Endothelial cell of umbilical vein (primary cell): ENCODE results near the gene BBS5. TPM values are rescaled to one million over a fixed set of nuclear protein-coding genes. Genes with fewer than 3 reads are reported as not detected.

ENCODE experiments used
- BruUV-seq: library from RNA; stranded (reverse); fragments of 400-500 nt; replicated peaks from 2 replicates; lab custom pipeline; 2021; lab: Mats Ljungman, UMichigan
- CTCF ChIA-PET: fragments of 300-600, 350-600 bp; sonication (Branson Sonifier 250); formaldehyde crosslinking; loops from one replicate; lab custom pipeline; 2021; ENCODE audit warnings: antibody characterized with exemption, inconsistent platforms; lab: Charles Lee
- POLR2A ChIA-PET: fragments of 300-600, 350-600 bp; sonication (Branson Sonifier 250); formaldehyde crosslinking; loops from one replicate; lab custom pipeline; 2021; ENCODE audit warnings: antibody characterized with exemption, inconsistent platforms; lab: Charles Lee
- DNase-seq: peaks from one replicate; pipeline ENCODE4 v3.0.0-alpha.2; 2011; ENCODE audit warnings: low read depth, low spot score
- FAIRE-seq: peaks from 2 replicates; lab custom pipeline; 2011; peaks lifted over from hg19 to GRCh38; lab: Jason Lieb, UNC
- H2AFZ ChIP-seq: 2 replicates; pipeline ENCODE4 v1.6.0; 2012; ENCODE audit warnings: low read depth, low read length, control low read depth, inconsistent platforms
- H3K27ac ChIP-seq: 2 replicates; pipeline ENCODE4 v1.5.1; 2011; ENCODE audit warnings: low read depth, mild to moderate bottlenecking, control low read depth, low read length, moderate library complexity; ENCODE audit not compliant: insufficient read depth
- H3K27me3 ChIP-seq, 2 experiments: 2 replicates each; pipeline versions ENCODE4 v1.6.0 to v1.6.1; 2011; ENCODE audit warnings: low read length in 2 of 2, mixed read lengths in 1 of 2; ENCODE audit not compliant: control insufficient read depth in 2 of 2, insufficient read depth in 2 of 2
- H3K36me3 ChIP-seq, 2 experiments: 2 replicates in 1 of 2; 3 replicates in 1 of 2; pipeline ENCODE4 v1.5.1; 2011; ENCODE audit warnings: low read length in 2 of 2, mild to moderate bottlenecking in 1 of 2, moderate library complexity in 1 of 2; ENCODE audit not compliant: control insufficient read depth in 2 of 2, insufficient read depth in 2 of 2; ENCODE audit errors: extremely low read depth in 1 of 2
- H3K4me1 ChIP-seq: 3 replicates; pipeline ENCODE4 v1.5.1; 2011; ENCODE audit warnings: mild to moderate bottlenecking, low read length; ENCODE audit not compliant: control insufficient read depth, insufficient read depth; ENCODE audit errors: extremely low read depth
- H3K4me2 ChIP-seq: 2 replicates; pipeline ENCODE4 v1.6.1; 2011; ENCODE audit warnings: low read length, control low read depth, mixed read lengths; ENCODE audit not compliant: insufficient read depth
- H3K4me3 ChIP-seq, 3 experiments: fragments of 200-600 bp in 1 of 3; sonication (generic), shearing (Covaris generic) in 1 of 3; replicated peaks in 1 of 3; 2 replicates each; pipeline ENCODE4 v1.5.1; 2011 to 2016; ENCODE audit warnings: control low read depth in 3 of 3, low read length in 3 of 3, mild to moderate bottlenecking in 2 of 3, inconsistent platforms in 1 of 3, low read depth in 1 of 3, moderate library complexity in 1 of 3; ENCODE audit not compliant: insufficient read depth in 1 of 3
- H3K79me2 ChIP-seq: 2 replicates; pipeline ENCODE4 v1.6.0; 2012; ENCODE audit warnings: low read length, inconsistent platforms; ENCODE audit not compliant: control insufficient read depth, insufficient read depth
- H3K9ac ChIP-seq: replicated peaks from 2 replicates; pipeline ENCODE3; 2011; ENCODE audit warnings: low read length, control low read depth; ENCODE audit not compliant: insufficient read depth; ENCODE audit errors: extremely low read depth
- H3K9me1 ChIP-seq: replicated peaks from 3 replicates; pipeline ENCODE4 v1.6.0; 2011; ENCODE audit warnings: mild to moderate bottlenecking, low read length; ENCODE audit not compliant: control insufficient read depth, insufficient read depth; ENCODE audit errors: extremely low read depth
- H3K9me3 ChIP-seq: replicated peaks from 2 replicates; pipeline ENCODE4 v1.5.1; 2012; ENCODE audit warnings: low read length, inconsistent platforms; ENCODE audit not compliant: control insufficient read depth, insufficient read depth
- H4K20me1 ChIP-seq: replicated peaks from 2 replicates; pipeline ENCODE3; 2011; ENCODE audit warnings: mild to moderate bottlenecking, low read length; ENCODE audit not compliant: control insufficient read depth, insufficient read depth; ENCODE audit errors: extremely low read depth
- EZH2 ChIP-seq: IDR thresholded peaks from 2 replicates; pipeline ENCODE4 v1.6.1; 2012; ENCODE audit warnings: borderline replicate concordance, low read depth, mild to moderate bottlenecking, moderate library complexity, low read length, inconsistent platforms; ENCODE audit not compliant: severe bottlenecking
- FOS ChIP-seq: IDR thresholded peaks from 2 replicates; pipeline ENCODE4 v1.6.1; 2011; ENCODE audit warnings: mild to moderate bottlenecking, low read length, moderate library complexity, borderline replicate concordance; ENCODE audit not compliant: insufficient read depth
- GATA2 ChIP-seq: IDR thresholded peaks from 2 replicates; pipeline ENCODE4 v1.7.0; 2011; ENCODE audit warnings: low read depth, mild to moderate bottlenecking, moderate library complexity, mixed read lengths, low read length; ENCODE audit not compliant: insufficient read length, insufficient read depth
- JUN ChIP-seq: IDR thresholded peaks from 2 replicates; pipeline ENCODE4 v1.6.1; 2011; ENCODE audit warnings: borderline replicate concordance, low read depth; ENCODE audit not compliant: insufficient read length, insufficient read depth
- MAX ChIP-seq: IDR thresholded peaks from 2 replicates; pipeline ENCODE4 v1.6.1; 2011; ENCODE audit not compliant: insufficient read depth, insufficient read length
- MYC ChIP-seq: IDR thresholded peaks from one replicate; pipeline ENCODE4 v1.6.1; 2011; ENCODE audit warnings: mild to moderate bottlenecking, low read depth, low read length
- POLR2A ChIP-seq: IDR thresholded peaks from 2 replicates; pipeline ENCODE4 v1.6.1; 2012; ENCODE audit warnings: low read depth, mild to moderate bottlenecking, control low read depth, low read length
- POLR2AphosphoS5 ChIP-seq: IDR thresholded peaks from 2 replicates; pipeline ENCODE4 v1.6.1; 2012; ENCODE audit warnings: low read depth, mild to moderate bottlenecking, control low read depth, low read length, moderate library complexity; ENCODE audit not compliant: insufficient read depth
- dilution Hi-C: fragments of 300-500 bp; cut with MboI; formaldehyde crosslinking; loops from one replicate; pipeline ENCODE4 v1.15.0; 2019; ENCODE audit warnings: low sequenced_read_pairs; ENCODE audit not compliant: extremely low pct_ligation_motif_present
- intact Hi-C: fragments of 100-400 bp; cut with micrococcal nuclease; formaldehyde crosslinking; loops from one replicate; pipeline ENCODE4 v1.10.0; 2022
- polyA plus RNA-seq, 4 experiments: library from polyadenylated mRNA; depleted of rRNA in 3 of 4; stranded (reverse) in 3 of 4; unstranded in 1 of 4; fragments of >200 nt; gene quantifications; 2 replicates each; pipeline versions ENCODE4 v1.2.1 to v1.2.3, GENCODE V29; 2011 to 2012; ENCODE audit warnings: missing spikeins in 1 of 4
- total RNA-seq: library from RNA; stranded (reverse); gene quantifications from 2 replicates; pipeline ENCODE4 v1.2.3, GENCODE V29; 2021
- TF ChIP-seq, protein P1 (sequence below), 2 donors: IDR thresholded peaks; 1 replicate in 1 of 2; 2 replicates in 1 of 2; pipeline ENCODE4 v1.5.1; 2011; ENCODE audit warnings: low read length in 2 of 2, mild to moderate bottlenecking in 2 of 2, moderate library complexity in 2 of 2, control low read depth in 1 of 2, inconsistent platforms in 1 of 2, low read depth in 1 of 2; ENCODE audit not compliant: insufficient read depth in 1 of 2; ENCODE audit errors: extremely low read depth in 1 of 2

BBS5 gene
- total and polyA plus RNA-seq, 2 donors (not counting 3 experiments of a cell fraction or from before 2014, with no cell fraction given), result 2.9 to 5.6 TPM

- Histone ChIP-seq H3K79me2 (no peaks in the 10 kb centered on the region), H3K9me3 (no peaks in the 10 kb centered on the region), H3K9ac (no peak overlapping the region), H3K4me1 (no peaks in the 10 kb centered on the region), H4K20me1 (no peaks in the 10 kb centered on the region), H3K4me3 (no peak overlapping the region), H3K9me1 (no peaks in the 10 kb centered on the region), H2AFZ (no peak overlapping the region), H3K27ac (no peak overlapping the region), H3K27me3 (no peaks in the 10 kb centered on the region), H3K36me3 (no peaks in the 10 kb centered on the region), H3K4me2 (no peak overlapping the region)
- TF ChIP-seq JUN, result no peak
- intact Hi-C loops (no loop called here), dilution Hi-C loops (no loop called here)
- ChIA-PET POLR2A (no interaction called here), CTCF (interaction anchor here (1.4 to 1.6 kb wide), 2 partner anchors 16 to 39 kb away, joined by 3 to 5 read pairs; partner anchors contain the start of gene KLHL41)
- no peak for FAIRE-seq
- DNase-seq, result no peak
- BruUV-seq, result no TSS peak
Measured at GRCh38 chr2:169525434-169525833, 46.1 kb downstream of the BBS5 start.

GRCh38 chr2:169526451-169526850, 47.2 kb downstream of the BBS5 start:
- DNase-seq, result no peak
- POLR2A ChIA-PET, result no interaction called here
- H3K4me3 ChIP-seq, result no peak overlapping the region
- CTCF ChIA-PET, result no interaction called here
- no peaks in the 10 kb centered on the region for H3K4me1 ChIP-seq
- no peaks in the 10 kb centered on the region for H4K20me1 ChIP-seq
- no peak overlapping the region for H3K9ac ChIP-seq
- no TSS peak for BruUV-seq
- no peak overlapping the region for H3K4me2 ChIP-seq
- no peaks in the 10 kb centered on the region for H3K79me2 ChIP-seq
- dilution Hi-C loops (no loop called here), intact Hi-C loops (no loop called here)
- no peak for TF ChIP-seq MAX
- TF ChIP-seq MYC, result no peak
- TF ChIP-seq POLR2A, result no peak
- TF ChIP-seq, protein P1, sequence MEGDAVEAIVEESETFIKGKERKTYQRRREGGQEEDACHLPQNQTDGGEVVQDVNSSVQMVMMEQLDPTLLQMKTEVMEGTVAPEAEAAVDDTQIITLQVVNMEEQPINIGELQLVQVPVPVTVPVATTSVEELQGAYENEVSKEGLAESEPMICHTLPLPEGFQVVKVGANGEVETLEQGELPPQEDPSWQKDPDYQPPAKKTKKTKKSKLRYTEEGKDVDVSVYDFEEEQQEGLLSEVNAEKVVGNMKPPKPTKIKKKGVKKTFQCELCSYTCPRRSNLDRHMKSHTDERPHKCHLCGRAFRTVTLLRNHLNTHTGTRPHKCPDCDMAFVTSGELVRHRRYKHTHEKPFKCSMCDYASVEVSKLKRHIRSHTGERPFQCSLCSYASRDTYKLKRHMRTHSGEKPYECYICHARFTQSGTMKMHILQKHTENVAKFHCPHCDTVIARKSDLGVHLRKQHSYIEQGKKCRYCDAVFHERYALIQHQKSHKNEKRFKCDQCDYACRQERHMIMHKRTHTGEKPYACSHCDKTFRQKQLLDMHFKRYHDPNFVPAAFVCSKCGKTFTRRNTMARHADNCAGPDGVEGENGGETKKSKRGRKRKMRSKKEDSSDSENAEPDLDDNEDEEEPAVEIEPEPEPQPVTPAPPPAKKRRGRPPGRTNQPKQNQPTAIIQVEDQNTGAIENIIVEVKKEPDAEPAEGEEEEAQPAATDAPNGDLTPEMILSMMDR (IDR thresholded peaks at IDR 0.05; ENCODE audit: extremely low read depth in 1 of 2, insufficient read depth in 1 of 2, low read depth in 1 of 2, low read length in 2 of 2), result no peak
- no peak for TF ChIP-seq POLR2AphosphoS5
- no peak for TF ChIP-seq GATA2
- no peak for TF ChIP-seq JUN
- TF ChIP-seq FOS, result no peak
- TF ChIP-seq EZH2, result no peak
- H3K27ac ChIP-seq, result no peak overlapping the region
- H3K9me3 ChIP-seq, result no peaks in the 10 kb centered on the region
- no peaks in the 10 kb centered on the region for H3K9me1 ChIP-seq
- FAIRE-seq, result no peak
- H3K36me3 ChIP-seq, result no peaks in the 10 kb centered on the region
- H3K27me3 ChIP-seq, result no peaks in the 10 kb centered on the region
- H2AFZ ChIP-seq, result no peak overlapping the region
